GM12801 (cell line): ENCODE measurements around the gene TAF15.

Experiments used
- TF ChIP-seq, protein P1 (sequence below): IDR thresholded peaks from one replicate; pipeline ENCODE4 v1.5.1; 2011; ENCODE audit warnings: control low read depth; ENCODE audit not compliant: insufficient read length; ENCODE audit errors: extremely low read depth

The TAF15 gene

DNA sequence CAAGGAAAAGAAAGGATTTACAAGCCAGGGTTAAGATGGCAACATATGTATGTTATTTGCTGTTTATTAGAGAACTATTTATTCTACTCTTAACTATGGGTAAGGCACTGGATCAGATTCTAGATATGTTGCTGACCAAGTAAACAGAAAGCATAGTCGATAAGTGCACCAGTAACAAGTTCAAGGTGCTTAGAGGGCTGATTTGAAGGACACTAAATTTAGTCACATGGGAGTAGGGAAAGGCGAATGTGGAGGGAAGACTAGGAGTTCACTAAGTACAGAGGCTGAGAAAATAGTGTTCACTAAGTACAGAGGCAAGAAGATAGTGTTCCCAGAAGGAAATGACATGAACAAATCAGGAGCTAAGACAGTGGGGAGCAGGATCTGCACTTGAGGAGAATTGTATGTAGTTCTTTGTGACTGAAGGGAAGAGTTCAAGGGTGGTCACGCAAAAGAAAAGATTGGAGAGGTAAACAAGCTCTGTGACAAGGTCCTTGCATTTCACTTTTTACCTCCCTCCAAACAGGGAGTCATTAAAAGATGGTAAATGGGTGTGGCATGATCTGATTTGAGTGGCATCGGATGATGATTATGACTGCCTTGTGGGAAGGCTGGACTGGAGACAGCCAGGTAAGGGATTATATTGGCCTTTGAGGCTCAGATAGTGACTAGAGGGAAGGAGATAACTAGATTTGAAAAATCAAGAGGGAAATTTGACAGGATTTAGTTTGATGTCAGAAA lies 38.5 kb downstream of the TAF15 start:
- TF ChIP-seq, protein P1, sequence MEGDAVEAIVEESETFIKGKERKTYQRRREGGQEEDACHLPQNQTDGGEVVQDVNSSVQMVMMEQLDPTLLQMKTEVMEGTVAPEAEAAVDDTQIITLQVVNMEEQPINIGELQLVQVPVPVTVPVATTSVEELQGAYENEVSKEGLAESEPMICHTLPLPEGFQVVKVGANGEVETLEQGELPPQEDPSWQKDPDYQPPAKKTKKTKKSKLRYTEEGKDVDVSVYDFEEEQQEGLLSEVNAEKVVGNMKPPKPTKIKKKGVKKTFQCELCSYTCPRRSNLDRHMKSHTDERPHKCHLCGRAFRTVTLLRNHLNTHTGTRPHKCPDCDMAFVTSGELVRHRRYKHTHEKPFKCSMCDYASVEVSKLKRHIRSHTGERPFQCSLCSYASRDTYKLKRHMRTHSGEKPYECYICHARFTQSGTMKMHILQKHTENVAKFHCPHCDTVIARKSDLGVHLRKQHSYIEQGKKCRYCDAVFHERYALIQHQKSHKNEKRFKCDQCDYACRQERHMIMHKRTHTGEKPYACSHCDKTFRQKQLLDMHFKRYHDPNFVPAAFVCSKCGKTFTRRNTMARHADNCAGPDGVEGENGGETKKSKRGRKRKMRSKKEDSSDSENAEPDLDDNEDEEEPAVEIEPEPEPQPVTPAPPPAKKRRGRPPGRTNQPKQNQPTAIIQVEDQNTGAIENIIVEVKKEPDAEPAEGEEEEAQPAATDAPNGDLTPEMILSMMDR, result no peak

DNA sequence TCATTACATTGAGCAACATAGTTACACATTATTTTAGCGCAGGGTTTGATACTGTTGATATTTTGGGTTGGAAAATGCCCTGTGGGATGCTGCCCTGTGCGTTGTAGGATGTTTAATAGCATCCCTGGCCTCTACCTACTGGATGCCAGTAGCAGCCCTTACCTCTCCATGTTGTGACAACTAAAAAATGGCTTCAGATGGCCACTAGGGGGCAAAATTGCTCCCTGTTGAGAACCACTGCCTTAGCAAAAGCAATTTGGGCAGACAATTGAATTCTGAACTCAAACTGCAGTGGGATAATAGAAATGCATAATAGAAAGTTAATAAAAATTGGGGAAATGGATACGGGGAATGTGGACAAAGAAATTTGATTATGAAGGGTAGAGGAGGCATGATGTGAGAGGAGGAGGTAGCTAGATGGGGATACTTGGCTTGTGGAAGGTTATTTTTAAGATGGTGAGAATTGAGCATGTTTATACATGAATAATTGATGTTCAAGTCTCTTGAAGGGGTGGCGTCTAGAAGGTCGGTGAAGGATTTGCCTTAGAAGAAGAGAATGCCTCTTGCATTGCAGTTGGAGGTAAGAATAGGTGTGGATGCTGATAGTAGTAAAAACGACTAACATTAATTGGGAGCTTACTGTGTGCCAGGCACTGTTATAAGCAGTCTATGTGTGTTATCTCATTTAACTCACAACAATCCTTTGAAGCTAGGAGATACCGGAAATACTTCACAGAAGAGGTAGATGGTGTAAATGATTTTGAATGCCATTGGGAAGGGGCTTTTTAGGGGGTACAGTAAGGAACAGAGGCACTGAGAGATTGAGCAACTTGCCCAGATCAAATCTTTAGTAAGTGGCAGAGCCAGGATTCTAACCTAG lies 40.4 kb downstream of the TAF15 start:
- TF ChIP-seq, protein P1, result peak; percentile 23

DNA sequence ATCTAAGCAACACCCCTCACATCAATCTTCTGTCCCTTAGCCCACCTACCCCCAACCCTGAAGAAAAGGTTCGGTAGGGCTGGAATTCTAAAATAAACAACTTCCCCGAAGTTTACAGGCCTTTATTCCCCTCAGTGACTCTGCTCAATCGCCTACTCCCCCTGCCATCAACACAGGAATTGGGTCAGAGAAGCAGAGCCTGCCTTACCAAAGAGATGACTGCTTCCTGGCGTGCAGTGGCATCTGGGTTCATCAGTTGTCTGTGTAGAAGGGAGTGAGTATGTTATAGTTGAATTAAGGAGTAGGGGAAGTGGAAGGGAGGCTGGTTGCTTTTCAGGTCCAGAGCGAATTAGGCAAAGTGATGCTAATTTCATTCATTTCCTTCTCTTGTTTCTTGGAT lies 46.7 kb downstream of the TAF15 start:
- TF ChIP-seq, protein P1, result no peak

DNA sequence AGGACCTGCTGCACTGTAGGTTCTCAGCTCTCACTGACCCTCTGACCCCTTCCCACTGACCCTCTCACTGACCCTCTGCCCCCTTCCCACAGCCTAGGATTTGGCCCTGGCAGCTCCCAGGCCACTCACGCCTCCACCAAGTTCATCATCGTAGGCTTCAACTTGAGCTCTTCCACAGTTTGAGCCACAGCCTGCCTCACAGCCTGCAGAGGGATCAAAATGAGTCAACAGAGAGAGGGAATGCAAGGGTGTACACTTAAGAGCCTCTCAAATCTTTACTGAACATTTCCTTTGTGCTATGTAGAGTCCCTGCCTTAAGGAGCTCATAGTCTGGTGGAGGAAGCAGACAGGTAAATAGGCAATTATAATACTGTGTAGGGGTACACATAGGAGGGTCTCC lies 47.3 kb downstream of the TAF15 start:
- TF ChIP-seq, protein P1, result no peak

DNA sequence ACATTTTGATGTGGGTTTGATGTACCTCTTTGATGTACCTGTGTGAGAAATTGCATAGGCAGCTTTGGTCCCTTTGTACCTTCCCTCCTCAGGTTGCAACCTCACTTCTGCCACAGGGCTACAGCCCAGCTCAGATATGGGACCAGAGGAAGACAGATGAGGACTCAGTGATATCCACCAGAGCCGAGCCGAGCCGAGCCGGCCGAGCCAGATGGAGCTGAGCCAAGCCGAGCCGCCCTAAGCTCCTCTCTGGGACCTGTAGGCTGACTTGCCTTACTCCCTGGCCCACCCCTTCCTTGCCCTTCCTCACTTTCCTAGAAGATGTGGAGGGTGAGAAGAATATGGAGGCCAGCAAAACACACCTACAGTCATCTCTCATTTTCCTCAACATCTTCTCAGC lies 55.6 kb downstream of the TAF15 start:
- TF ChIP-seq, protein P1, result no peak

DNA sequence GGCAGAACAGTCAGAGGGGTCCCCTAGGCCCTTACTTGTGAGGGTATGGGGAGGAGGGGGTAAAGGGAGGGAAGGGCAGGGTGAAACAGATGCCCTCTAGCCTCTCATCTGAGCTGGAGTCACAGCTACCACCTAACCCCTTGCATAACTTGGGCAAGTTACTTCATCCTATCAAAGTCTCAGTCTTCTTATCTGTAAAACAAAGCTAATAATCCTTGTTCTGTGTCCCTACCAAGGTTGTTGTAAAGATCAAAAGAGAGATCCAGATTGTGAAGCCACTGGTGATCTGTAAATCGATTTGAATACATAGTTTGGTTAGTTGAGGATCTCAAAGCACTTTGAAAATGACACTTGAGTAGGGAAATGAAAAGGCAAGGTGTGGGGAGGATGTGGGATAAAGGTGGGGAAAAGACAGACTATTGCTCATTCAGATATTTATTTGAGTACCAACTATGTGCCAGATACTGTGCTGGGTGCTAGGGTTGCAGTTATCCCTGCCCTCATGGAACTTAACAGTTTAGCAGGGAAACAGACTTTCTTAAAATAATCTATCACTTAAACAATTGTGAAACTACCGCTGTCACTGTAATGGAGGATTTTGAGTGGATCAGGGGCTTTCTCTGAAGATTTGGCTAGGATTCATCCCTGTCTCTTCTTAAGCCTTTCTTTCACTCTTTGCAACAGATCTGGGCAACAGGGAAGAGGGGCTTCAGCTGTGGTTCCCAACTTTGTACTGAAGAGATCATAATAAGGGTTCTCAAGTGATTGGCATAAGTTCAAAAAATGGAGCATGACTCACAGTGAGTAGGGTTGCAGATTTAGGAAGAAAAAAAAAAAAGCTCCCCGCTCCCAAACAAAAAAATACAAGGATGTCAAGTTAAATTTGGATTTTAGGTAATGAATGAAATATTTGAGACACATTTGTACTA lies 56.4 kb downstream of the TAF15 start:
- TF ChIP-seq, protein P1, result no peak
